Peyer's patch (tissue), 4 donors: ENCODE measurements around the gene VWDE. TPM values are rescaled to one million over a fixed set of nuclear protein-coding genes. Genes with fewer than 3 reads are reported as not detected.
"Not testable (repeated sequence)": the region's sequence is repeated elsewhere in the genome, so short reads cannot be mapped to it uniquely, and the experiment has no call there.

Experiments
- DNase-seq, 3 donors: peaks; one replicate each; pipeline ENCODE4 v3.0.0-alpha.2; 2017 to 2019
- H3K27ac ChIP-seq, 4 donors: fragments of 200-600 bp; sonication (generic); one replicate each; pipeline ENCODE4 v1.5.1; 2016 to 2019
- H3K27me3 ChIP-seq, 2 donors: fragments of 200-600 bp; sonication (generic); one replicate each; pipeline ENCODE4 v1.5.1; 2019
- H3K36me3 ChIP-seq, 3 donors: fragments of 200-600 bp; sonication (generic); one replicate each; pipeline ENCODE4 v1.5.1; 2016 to 2019
- H3K4me1 ChIP-seq, 4 donors: fragments of 200-600 bp; sonication (generic); one replicate each; pipeline ENCODE4 v1.5.1; 2016 to 2019
- H3K4me3 ChIP-seq, 4 donors: fragments of 200-600 bp; sonication (generic); 1 replicate in 3 of 4; 2 replicates in 1 of 4; pipeline ENCODE4 v1.5.1; 2016 to 2019; ENCODE audit warnings: mild to moderate bottlenecking in 1 of 4
- H3K9me3 ChIP-seq, 4 donors: fragments of 200-600 bp; sonication (generic); one replicate each; pipeline ENCODE4 v1.5.1; 2016 to 2019; ENCODE audit warnings: mild to moderate bottlenecking in 1 of 4
- POLR2A ChIP-seq, 2 donors: fragments of 450-650 bp; IDR thresholded peaks; one replicate each; pipeline ENCODE4 v1.5.1; 2017; ENCODE audit warnings: antibody characterized with exemption in 2 of 2, mild to moderate bottlenecking in 2 of 2, moderate library complexity in 2 of 2
- total RNA-seq, 4 donors: library from RNA; depleted of rRNA; stranded (reverse); fragments of >200 nt; gene quantifications; one replicate each; pipeline ENCODE4 v1.1.0, GENCODE V29; 2016
- TF ChIP-seq, protein P1 (sequence below), 6 experiments: fragments of 450-650 bp in 4 of 6; fragments of 200-600 bp in 2 of 6; sonication (generic) in 1 of 6; IDR thresholded peaks; one replicate each; pipeline ENCODE4 v1.5.1; 2017 to 2019; ENCODE audit warnings: antibody characterized with exemption in 6 of 6, mild to moderate bottlenecking in 3 of 6, moderate library complexity in 1 of 6

The VWDE gene
- total RNA-seq, 4 donors from 2014 or later = 1.3 to 14.9 (median 4.1) TPM

DNA sequence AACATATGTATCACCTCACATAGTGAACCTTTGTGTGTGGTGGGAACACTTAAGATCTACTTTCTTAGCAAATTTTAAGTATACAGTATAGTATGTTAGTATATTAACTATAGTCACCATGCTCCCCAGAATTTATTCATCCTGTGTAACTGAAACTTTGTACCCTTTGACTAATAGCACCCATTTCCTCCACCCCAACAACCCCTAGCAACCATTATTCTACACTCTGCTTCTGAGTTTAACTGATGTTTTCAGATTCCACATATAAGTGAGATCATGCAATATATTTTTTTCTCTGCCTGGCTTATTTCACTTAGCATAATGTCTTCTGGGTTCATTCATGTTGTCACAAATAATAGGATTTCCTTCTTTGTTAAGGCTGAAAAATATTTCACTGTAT is 6.9 kb upstream of the VWDE start:
- Histone ChIP-seq H3K27me3 (no peaks in the 10 kb centered on the region), H3K4me3 (no peak overlapping the region), H3K4me1 (no peaks in the 10 kb centered on the region), H3K27ac (no peak overlapping the region), H3K9me3 (no peaks in the 10 kb centered on the region), H3K36me3 (no peaks in the 10 kb centered on the region)
- TF ChIP-seq, protein P1, sequence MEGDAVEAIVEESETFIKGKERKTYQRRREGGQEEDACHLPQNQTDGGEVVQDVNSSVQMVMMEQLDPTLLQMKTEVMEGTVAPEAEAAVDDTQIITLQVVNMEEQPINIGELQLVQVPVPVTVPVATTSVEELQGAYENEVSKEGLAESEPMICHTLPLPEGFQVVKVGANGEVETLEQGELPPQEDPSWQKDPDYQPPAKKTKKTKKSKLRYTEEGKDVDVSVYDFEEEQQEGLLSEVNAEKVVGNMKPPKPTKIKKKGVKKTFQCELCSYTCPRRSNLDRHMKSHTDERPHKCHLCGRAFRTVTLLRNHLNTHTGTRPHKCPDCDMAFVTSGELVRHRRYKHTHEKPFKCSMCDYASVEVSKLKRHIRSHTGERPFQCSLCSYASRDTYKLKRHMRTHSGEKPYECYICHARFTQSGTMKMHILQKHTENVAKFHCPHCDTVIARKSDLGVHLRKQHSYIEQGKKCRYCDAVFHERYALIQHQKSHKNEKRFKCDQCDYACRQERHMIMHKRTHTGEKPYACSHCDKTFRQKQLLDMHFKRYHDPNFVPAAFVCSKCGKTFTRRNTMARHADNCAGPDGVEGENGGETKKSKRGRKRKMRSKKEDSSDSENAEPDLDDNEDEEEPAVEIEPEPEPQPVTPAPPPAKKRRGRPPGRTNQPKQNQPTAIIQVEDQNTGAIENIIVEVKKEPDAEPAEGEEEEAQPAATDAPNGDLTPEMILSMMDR (IDR thresholded peaks at IDR 0.05) = no peak
- TF ChIP-seq POLR2A (IDR thresholded peaks at IDR 0.05) = no peak
- DNase-seq = no peak

- Histone ChIP-seq H3K4me3 (no peak overlapping the region), H3K4me1 (peaks cover 0 to under 1% (median 0%) of the 10 kb centered on the region in 4 donors), H3K9me3 (no peaks in the 10 kb centered on the region), H3K27me3 (no peaks in the 10 kb centered on the region), H3K27ac (no peak overlapping the region), H3K36me3 (no peaks in the 10 kb centered on the region)
- no peak for DNase-seq
- TF ChIP-seq POLR2A (IDR thresholded peaks at IDR 0.05) = no peak
- TF ChIP-seq, protein P1 (IDR thresholded peaks at IDR 0.05) = no peak
Measured at GRCh38 chr7:12409097-12409711, 5.5 kb upstream of the VWDE start.

DNA sequence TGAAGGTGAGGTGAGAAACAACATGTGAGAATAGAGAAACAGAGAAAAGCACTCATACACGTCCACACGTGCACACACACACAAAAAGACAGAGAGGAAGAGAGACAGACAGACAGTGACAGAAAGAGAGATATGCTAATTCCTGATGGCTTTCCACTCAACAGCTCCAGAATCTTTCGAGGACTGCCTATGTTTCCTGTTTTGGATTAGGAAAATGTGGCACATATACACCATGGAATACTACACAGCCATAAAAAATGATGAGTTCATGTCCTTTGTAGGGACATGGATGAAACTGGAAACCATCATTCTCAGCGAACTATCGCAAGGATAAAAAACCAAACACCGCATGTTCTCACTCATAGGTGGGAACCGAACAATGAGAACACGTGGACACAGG is 4.0 kb upstream of the VWDE start:
- H3K27me3 ChIP-seq, DNase-seq, H3K4me3 ChIP-seq, H3K9me3 ChIP-seq, H3K36me3 ChIP-seq, H3K27ac ChIP-seq: not testable (repeated sequence)
- peaks cover 0 to 12% (median 0%) of the 10 kb centered on the region in 4 donors for H3K4me1 ChIP-seq

DNA sequence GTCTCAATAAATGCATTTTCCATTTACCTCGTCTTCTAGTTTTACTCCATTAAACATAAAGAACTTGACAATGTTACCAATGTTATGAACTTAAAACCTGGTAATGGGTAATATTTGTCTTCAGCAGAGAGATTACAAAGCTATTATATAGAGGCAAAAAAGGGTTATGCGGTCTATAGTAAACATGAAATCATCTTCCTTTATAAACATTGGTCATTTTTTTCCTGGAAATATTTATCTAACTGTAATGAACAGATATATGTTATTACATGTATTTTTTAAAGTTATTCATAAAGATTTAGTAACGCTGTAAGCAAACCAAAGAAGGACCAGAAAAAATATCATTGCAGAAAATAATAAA is 1.3 kb downstream of the VWDE start:
- DNase-seq = no peak
- TF ChIP-seq POLR2A (IDR thresholded peaks at IDR 0.05) = no peak
- TF ChIP-seq, protein P1 (IDR thresholded peaks at IDR 0.05) = no peak
- Histone ChIP-seq H3K27me3 (no peaks in the 10 kb centered on the region), H3K27ac (no peak overlapping the region), H3K4me3 (no peak overlapping the region), H3K9me3 (no peaks in the 10 kb centered on the region), H3K36me3 (no peaks in the 10 kb centered on the region), H3K4me1 (peaks cover 0 to 12% (median 0%) of the 10 kb centered on the region in 4 donors)

DNA sequence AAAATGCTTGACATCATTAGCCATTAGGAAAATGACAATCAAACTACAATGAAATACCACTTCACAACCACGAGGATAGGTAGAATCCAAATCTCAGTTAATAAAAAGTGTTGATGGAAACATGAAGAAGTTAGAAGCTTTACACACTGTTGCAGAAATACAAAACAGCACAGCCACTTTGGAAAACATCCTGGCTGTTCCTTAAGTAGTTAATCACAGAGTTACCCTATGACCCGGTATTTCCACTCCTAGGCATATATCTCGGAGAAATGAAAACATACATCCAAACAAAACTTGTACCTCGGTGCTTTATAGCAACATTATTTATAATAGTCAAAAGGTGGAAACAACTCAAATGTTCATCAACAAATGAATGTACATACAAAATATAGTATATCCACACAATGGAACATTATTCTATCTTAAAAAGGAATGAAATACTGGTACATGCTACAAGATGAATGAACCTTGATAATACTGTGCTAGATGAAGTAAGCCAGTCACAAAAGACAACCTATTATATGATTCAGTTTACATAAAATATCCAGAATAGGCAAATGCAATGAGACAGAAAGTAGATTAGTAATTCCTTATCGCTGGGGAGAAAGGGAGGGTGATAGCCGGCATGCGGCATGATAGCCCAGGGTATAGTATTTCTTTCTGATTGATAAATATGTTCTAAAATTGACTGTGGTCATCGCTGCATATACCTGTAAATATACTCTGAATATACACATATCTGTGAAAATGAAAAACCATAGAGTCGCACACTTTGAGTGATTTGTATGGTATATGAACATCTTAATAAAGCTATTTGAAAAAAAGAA is 1.9 kb downstream of the VWDE start:
- peaks cover 0 to 12% (median 0%) of the 10 kb centered on the region in 4 donors for H3K4me1 ChIP-seq
- no peaks in the 10 kb centered on the region for H3K36me3 ChIP-seq
- H3K9me3 ChIP-seq = no peaks in the 10 kb centered on the region
- DNase-seq = no peak
- no peaks in the 10 kb centered on the region for H3K27me3 ChIP-seq
- no peak for TF ChIP-seq POLR2A (IDR thresholded peaks at IDR 0.05)
- TF ChIP-seq, protein P1 (IDR thresholded peaks at IDR 0.05) = no peak
- no peak overlapping the region for H3K27ac ChIP-seq
- no peak overlapping the region for H3K4me3 ChIP-seq

GRCh38 chr7:12398186-12398585 is 5.5 kb downstream of the VWDE start:
- H3K4me3 ChIP-seq = no peak overlapping the region
- DNase-seq = no peak
- H3K36me3 ChIP-seq = no peaks in the 10 kb centered on the region
- H3K4me1 ChIP-seq = peaks cover 0 to 1% (median 0%) of the 10 kb centered on the region in 4 donors
- H3K9me3 ChIP-seq = no peaks in the 10 kb centered on the region
- TF ChIP-seq, protein P1 (IDR thresholded peaks at IDR 0.05) = no peak
- TF ChIP-seq POLR2A (IDR thresholded peaks at IDR 0.05) = no peak
- H3K27ac ChIP-seq = no peak overlapping the region
- no peaks in the 10 kb centered on the region for H3K27me3 ChIP-seq
